RWPE2 (cell line): ENCODE measurements around the gene FAM114A1.

Experiments
- ATAC-seq: fragments of 200-7000 bp; cut with Tn5 transposase; 3 replicates; pipeline ENCODE4 v1.9.1; 2021; ENCODE audit warnings: low read depth
- DNase-seq: peaks from one replicate; pipeline ENCODE4 v3.0.0-alpha.2; 2020; ENCODE audit warnings: low spot score
- H3K27ac ChIP-seq: fragments of 450-650 bp; 2 replicates; pipeline ENCODE4 v1.5.1; 2017; ENCODE audit warnings: mild to moderate bottlenecking; ENCODE audit not compliant: poor library complexity, severe bottlenecking
- H3K27me3 ChIP-seq: fragments of 250-450 bp; sonication (Bioruptor Pico); 2 replicates; pipeline ENCODE4 v1.5.1; 2021; ENCODE audit warnings: mild to moderate bottlenecking, moderate library complexity; ENCODE audit not compliant: insufficient read depth, poor library complexity, severe bottlenecking
- H3K36me3 ChIP-seq: fragments of 250-450 bp; sonication (Bioruptor Pico); 2 replicates; pipeline ENCODE4 v1.5.1; 2020; ENCODE audit warnings: low read depth, mild to moderate bottlenecking, moderate library complexity
- H3K4me1 ChIP-seq: fragments of 250-450 bp; sonication (Bioruptor Pico); 2 replicates; pipeline ENCODE4 v1.5.1; 2021; ENCODE audit warnings: mild to moderate bottlenecking, moderate library complexity; ENCODE audit not compliant: insufficient read depth, poor library complexity, severe bottlenecking
- H3K4me3 ChIP-seq: fragments of 250-450 bp; sonication (Bioruptor Pico); 2 replicates; pipeline ENCODE4 v1.5.1; 2021; ENCODE audit warnings: mild to moderate bottlenecking, moderate library complexity; ENCODE audit not compliant: severe bottlenecking
- H3K9me3 ChIP-seq: fragments of 250-450 bp; sonication (Bioruptor Pico); 2 replicates; pipeline ENCODE4 v1.5.1; 2021; ENCODE audit warnings: mild to moderate bottlenecking, moderate library complexity; ENCODE audit not compliant: severe bottlenecking
- CTCF ChIP-seq: fragments of 450-650 bp; IDR thresholded peaks from one replicate; pipeline ENCODE4 v1.5.1; 2017; ENCODE audit warnings: mild to moderate bottlenecking, moderate library complexity; ENCODE audit not compliant: poor library complexity, severe bottlenecking

The FAM114A1 gene

DNA sequence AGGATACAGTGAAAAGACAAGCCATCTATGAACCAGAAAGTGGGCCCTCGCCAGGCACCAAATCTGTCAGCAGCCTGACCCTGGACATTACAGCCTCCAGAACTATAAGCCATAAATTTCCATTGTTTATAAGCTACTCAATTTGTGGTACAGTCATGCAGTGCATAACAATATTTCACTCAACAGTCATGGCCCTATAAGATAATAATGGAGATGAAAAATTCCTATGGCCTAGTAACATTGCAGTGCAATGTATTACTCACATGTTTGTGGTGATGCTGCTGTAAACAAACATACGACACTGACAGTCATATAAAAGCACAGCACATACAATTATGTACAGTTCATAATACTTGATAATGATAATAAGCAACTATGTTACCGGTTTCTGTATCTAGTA, 45.9 kb upstream of the FAM114A1 start:
- Histone ChIP-seq H3K27me3 (no peaks in the 10 kb centered on the region), H3K36me3 (no peaks in the 10 kb centered on the region), H3K9me3 (no peaks in the 10 kb centered on the region), H3K4me1 (no peaks in the 10 kb centered on the region), H3K27ac (no peak overlapping the region), H3K4me3 (no peak overlapping the region)
- ATAC-seq (no peak), DNase-seq (no peak)
- TF ChIP-seq CTCF: no peak

- H3K36me3 ChIP-seq: no peaks in the 10 kb centered on the region
- no peaks in the 10 kb centered on the region for H3K27me3 ChIP-seq
- H3K27ac ChIP-seq: no peak overlapping the region
- no peak for DNase-seq
- TF ChIP-seq CTCF: no peak
- no peak overlapping the region for H3K4me3 ChIP-seq
- H3K9me3 ChIP-seq: no peaks in the 10 kb centered on the region
- H3K4me1 ChIP-seq: no peaks in the 10 kb centered on the region
- ATAC-seq: no peak
Measured at GRCh38 chr4:38822748-38823303, 44.8 kb upstream of the FAM114A1 start.

DNA sequence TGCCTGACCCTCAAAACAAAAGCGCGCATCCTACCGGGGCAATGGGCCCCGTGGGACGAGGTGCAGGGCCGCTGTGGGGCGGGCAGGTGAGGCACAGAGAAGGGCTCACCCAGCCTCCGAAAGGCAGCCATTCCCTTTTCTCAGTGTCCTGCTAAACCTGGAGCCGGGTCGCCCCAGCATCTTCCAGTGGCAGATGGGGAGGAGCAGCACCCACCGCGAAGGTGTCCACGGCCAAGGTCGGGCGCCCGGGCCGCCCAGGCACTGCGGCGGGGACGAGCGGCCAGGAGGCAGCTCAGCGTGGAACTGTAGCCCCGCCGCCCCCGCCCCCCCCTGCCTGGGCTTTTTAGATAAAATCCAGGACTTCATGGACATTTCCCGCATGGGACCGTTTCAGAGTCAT, 43.8 kb upstream of the FAM114A1 start:
- H3K27me3 ChIP-seq: no peaks in the 10 kb centered on the region
- no peaks in the 10 kb centered on the region for H3K4me1 ChIP-seq
- no peak overlapping the region for H3K4me3 ChIP-seq
- no peak overlapping the region for H3K27ac ChIP-seq
- H3K9me3 ChIP-seq: no peaks in the 10 kb centered on the region
- TF ChIP-seq CTCF: no peak
- ATAC-seq (no peak), DNase-seq (no peak)
- no peaks in the 10 kb centered on the region for H3K36me3 ChIP-seq

DNA sequence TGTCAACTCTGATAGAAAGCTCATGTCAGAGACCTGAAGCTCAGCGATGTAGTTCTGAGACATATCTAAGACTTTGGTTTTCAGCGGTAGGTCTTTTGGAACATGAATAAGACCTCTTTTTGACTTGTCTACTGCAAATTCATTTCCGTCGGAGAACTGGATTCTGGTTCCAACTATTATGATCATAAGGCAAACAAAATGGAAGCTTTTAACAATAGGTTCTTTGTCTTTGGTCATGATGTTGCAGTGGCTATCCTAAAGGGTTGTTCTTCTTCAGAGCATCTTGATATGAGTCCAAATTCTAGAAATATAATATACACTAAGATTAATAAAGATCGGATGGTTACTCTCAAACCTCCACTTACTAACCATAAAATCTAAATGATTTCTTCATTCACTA, 38.4 kb upstream of the FAM114A1 start:
- Histone ChIP-seq H3K4me3 (no peak overlapping the region), H3K9me3 (peaks cover under 1% of the 10 kb centered on the region), H3K27me3 (no peaks in the 10 kb centered on the region), H3K36me3 (no peaks in the 10 kb centered on the region), H3K4me1 (no peaks in the 10 kb centered on the region), H3K27ac (no peak overlapping the region)
- TF ChIP-seq CTCF: no peak
- no peak for DNase-seq
- no peak for ATAC-seq

GRCh38 chr4:38831653-38832052, 36.0 kb upstream of the FAM114A1 start:
- peaks cover 4% of the 10 kb centered on the region for H3K9me3 ChIP-seq
- H3K4me3 ChIP-seq: no peak overlapping the region
- no peak overlapping the region for H3K27ac ChIP-seq
- H3K36me3 ChIP-seq: no peaks in the 10 kb centered on the region
- TF ChIP-seq CTCF: no peak
- DNase-seq (no peak), ATAC-seq (no peak)
- no peaks in the 10 kb centered on the region for H3K27me3 ChIP-seq
- H3K4me1 ChIP-seq: no peaks in the 10 kb centered on the region
